Measurements from ENCODE around the gene NME7.

Gene NME7

DNA sequence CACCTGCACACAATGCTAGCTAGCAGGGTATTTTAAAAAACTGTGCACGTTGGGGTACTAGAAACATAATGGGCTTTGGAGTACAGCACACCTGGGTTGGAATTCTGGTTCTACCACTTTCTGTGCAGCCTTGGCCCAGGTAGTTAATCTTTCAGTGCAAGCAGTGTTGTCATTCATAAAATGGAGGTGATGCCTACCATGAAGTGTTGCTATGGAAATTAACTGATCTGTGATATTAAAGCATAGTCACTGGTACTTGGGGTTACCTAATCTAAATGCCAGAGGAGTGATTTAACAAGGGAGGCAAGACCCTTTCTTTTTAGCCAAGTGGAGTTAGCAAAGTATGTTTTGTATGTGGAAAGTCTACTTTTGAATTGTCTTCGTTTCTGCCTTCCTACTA is 243.1 kb downstream of the NME7 start:
- H3K4me3 ChIP-seq = no peak overlapping the region
- no peak overlapping the region for H3K27ac ChIP-seq
- no peaks in the 10 kb centered on the region for H3K36me3 ChIP-seq (ENCODE audit: insufficient read depth, low read length)
- no peak overlapping the region for H3K9ac ChIP-seq (ENCODE audit: insufficient read length)
- no peaks in the 10 kb centered on the region for H3K9me3 ChIP-seq (ENCODE audit: low read depth, low read length)
- no peak for TF ChIP-seq FOXP2 (optimal IDR thresholded peaks at IDR 0.05; ENCODE audit: control extremely low read depth, extremely low read length, insufficient read depth)
- TF ChIP-seq EZH2 (IDR thresholded peaks at IDR 0.05) = no peak
- no peak for TF ChIP-seq POLR2AphosphoS5 (IDR thresholded peaks at IDR 0.05; ENCODE audit: borderline replicate concordance, low read depth, low read length)
- DNase-seq (ENCODE audit: low read depth, low spot score) = no peak

DNA sequence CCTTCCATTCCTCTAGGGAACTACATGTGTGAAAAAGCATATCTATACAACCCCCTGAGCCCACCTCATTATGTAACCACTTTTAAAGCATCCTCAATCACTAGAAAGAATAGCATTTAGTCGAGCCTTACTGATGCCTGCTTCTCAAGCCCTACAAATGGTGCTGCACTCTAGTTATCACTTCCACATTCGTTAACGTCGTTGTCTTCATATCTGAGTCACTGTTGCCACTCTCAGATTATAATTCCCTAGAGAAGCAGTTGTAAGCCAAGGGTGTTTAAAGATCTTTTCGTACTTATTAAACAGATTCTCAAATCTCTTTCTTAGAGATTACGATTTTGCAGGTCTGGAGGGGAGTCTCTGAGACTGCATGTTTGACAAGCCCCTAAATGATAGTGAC is 244.6 kb downstream of the NME7 start:
- H3K4me3 ChIP-seq = no peak overlapping the region
- H3K27ac ChIP-seq = no peak overlapping the region
- no peaks in the 10 kb centered on the region for H3K36me3 ChIP-seq (ENCODE audit: insufficient read depth, low read length)

DNA sequence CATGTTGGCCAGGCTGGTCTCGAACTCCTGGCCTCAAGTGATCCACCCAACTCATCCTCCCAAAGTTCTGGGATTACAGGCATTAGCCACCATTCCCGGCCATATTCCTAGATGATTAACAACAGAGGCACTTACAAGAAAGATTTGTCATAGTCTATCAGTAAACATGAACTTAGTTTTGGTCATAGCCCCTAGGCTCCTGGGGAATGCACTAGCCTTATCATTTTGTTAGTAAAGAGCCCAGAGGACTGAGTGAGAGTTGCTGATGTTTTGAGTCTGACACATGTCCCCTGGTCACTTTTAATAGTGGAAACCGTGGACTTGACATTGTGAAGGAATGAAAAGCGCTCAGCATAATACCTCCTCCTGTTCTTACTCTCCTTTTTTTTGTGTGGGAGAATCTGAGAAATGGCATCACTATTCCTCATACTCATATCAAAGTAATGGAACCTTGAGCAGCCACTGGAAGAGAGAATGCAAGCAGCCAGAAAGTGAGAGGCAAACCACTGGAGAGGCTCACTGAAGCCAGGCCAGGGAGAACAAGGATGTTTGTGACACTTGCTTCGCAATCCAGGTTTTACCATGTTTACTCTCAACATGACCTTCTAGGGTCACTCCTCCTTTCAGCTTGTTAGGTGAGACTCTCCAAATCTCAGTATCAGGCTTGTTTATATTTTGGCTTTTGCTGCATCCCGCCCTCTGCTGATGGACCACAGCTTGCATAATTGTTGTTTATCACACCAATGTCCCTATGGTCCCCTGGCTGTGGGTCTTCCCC is 246.3 kb downstream of the NME7 start:
- DNase-seq (ENCODE audit: low read depth, low spot score) = no peak
- Histone ChIP-seq H3K9me3 (ENCODE audit: low read depth, low read length) (no peaks in the 10 kb centered on the region), H3K36me3 (ENCODE audit: insufficient read depth, low read length) (no peaks in the 10 kb centered on the region), H3K4me3 (no peak overlapping the region), H3K9ac (ENCODE audit: insufficient read length) (no peak overlapping the region), H3K27ac (no peak overlapping the region)
- TF ChIP-seq POLR2AphosphoS5 (IDR thresholded peaks at IDR 0.05; ENCODE audit: borderline replicate concordance, low read depth, low read length) (no peak), EZH2 (IDR thresholded peaks at IDR 0.05) (no peak)

More for the DNA sequence above, 244.6 kb downstream of the NME7 start:
- no peak overlapping the region for H3K9ac ChIP-seq (ENCODE audit: insufficient read length)
- TF ChIP-seq POLR2AphosphoS5 (IDR thresholded peaks at IDR 0.05; ENCODE audit: borderline replicate concordance, low read depth, low read length) = no peak
- TF ChIP-seq EZH2 (IDR thresholded peaks at IDR 0.05) = no peak
- no peak for TF ChIP-seq FOXP2 (optimal IDR thresholded peaks at IDR 0.05; ENCODE audit: control extremely low read depth, extremely low read length, insufficient read depth)
- no peak for DNase-seq (ENCODE audit: low read depth, low spot score)
- H3K9me3 ChIP-seq (ENCODE audit: low read depth, low read length) = no peaks in the 10 kb centered on the region

- Histone ChIP-seq H3K27ac (no peak overlapping the region), H3K9ac (ENCODE audit: insufficient read length) (no peak overlapping the region), H3K4me3 (no peak overlapping the region), H3K9me3 (ENCODE audit: low read depth, low read length) (no peaks in the 10 kb centered on the region), H3K36me3 (ENCODE audit: insufficient read depth, low read length) (no peaks in the 10 kb centered on the region)
- DNase-seq (ENCODE audit: low read depth, low spot score) = no peak
- no peak for TF ChIP-seq EZH2 (IDR thresholded peaks at IDR 0.05)
- no peak for TF ChIP-seq POLR2AphosphoS5 (IDR thresholded peaks at IDR 0.05; ENCODE audit: borderline replicate concordance, low read depth, low read length)
- TF ChIP-seq FOXP2 (optimal IDR thresholded peaks at IDR 0.05; ENCODE audit: control extremely low read depth, extremely low read length, insufficient read depth) = no peak
Observed at GRCh38 chr1:169120066-169120465, 247.5 kb downstream of the NME7 start.

DNA sequence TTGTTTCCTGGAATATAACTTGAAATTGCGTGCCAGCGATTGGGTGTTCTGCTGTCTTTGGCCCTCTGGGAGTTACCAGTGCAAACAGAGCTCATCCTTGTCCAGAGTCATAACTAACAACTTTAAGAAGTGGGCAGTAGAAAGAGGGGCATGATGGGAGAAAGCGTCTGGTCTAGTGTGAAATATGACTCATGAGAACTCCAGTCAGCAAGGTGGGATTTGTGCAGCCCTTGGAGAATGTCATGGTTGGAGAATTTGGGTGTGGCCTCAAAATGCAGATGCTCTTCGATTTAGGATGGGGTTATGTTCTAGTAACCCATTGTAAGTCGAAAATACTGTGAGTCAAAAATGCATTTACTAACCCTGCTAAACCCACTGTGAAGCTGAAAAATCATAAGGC is 248.2 kb downstream of the NME7 start:
- TF ChIP-seq EZH2 (IDR thresholded peaks at IDR 0.05) (no peak), POLR2AphosphoS5 (IDR thresholded peaks at IDR 0.05; ENCODE audit: borderline replicate concordance, low read depth, low read length) (no peak), FOXP2 (optimal IDR thresholded peaks at IDR 0.05; ENCODE audit: control extremely low read depth, extremely low read length, insufficient read depth) (no peak)
- Histone ChIP-seq H3K9me3 (ENCODE audit: low read depth, low read length) (no peaks in the 10 kb centered on the region), H3K36me3 (ENCODE audit: insufficient read depth, low read length) (no peaks in the 10 kb centered on the region), H3K27ac (no peak overlapping the region), H3K4me3 (no peak overlapping the region), H3K9ac (ENCODE audit: insufficient read length) (no peak overlapping the region)
- DNase-seq (ENCODE audit: low read depth, low spot score) = no peak

- Histone ChIP-seq H3K9ac (ENCODE audit: insufficient read length) (no peak overlapping the region), H3K27ac (no peak overlapping the region), H3K4me3 (no peak overlapping the region), H3K36me3 (ENCODE audit: insufficient read depth, low read length) (no peaks in the 10 kb centered on the region), H3K9me3 (ENCODE audit: low read depth, low read length) (no peaks in the 10 kb centered on the region)
- TF ChIP-seq EZH2 (IDR thresholded peaks at IDR 0.05) = no peak
- no peak for TF ChIP-seq POLR2AphosphoS5 (IDR thresholded peaks at IDR 0.05; ENCODE audit: borderline replicate concordance, low read depth, low read length)
- TF ChIP-seq FOXP2 (optimal IDR thresholded peaks at IDR 0.05; ENCODE audit: control extremely low read depth, extremely low read length, insufficient read depth) = no peak
- DNase-seq (ENCODE audit: low read depth, low spot score) = no peak
Observed at GRCh38 chr1:169118227-169118626, 249.4 kb downstream of the NME7 start.

GRCh38 chr1:169117599-169117998 is 250.0 kb downstream of the NME7 start:
- H3K27ac ChIP-seq = no peak overlapping the region
- no peak for TF ChIP-seq POLR2AphosphoS5 (IDR thresholded peaks at IDR 0.05; ENCODE audit: borderline replicate concordance, low read depth, low read length)
- no peak for TF ChIP-seq FOXP2 (optimal IDR thresholded peaks at IDR 0.05; ENCODE audit: control extremely low read depth, extremely low read length, insufficient read depth)
- no peak for TF ChIP-seq EZH2 (IDR thresholded peaks at IDR 0.05)
- no peak overlapping the region for H3K4me3 ChIP-seq
- DNase-seq (ENCODE audit: low read depth, low spot score) = no peak
- no peak overlapping the region for H3K9ac ChIP-seq (ENCODE audit: insufficient read length)
- no peaks in the 10 kb centered on the region for H3K36me3 ChIP-seq (ENCODE audit: insufficient read depth, low read length)
- H3K9me3 ChIP-seq (ENCODE audit: low read depth, low read length) = no peaks in the 10 kb centered on the region

DNA sequence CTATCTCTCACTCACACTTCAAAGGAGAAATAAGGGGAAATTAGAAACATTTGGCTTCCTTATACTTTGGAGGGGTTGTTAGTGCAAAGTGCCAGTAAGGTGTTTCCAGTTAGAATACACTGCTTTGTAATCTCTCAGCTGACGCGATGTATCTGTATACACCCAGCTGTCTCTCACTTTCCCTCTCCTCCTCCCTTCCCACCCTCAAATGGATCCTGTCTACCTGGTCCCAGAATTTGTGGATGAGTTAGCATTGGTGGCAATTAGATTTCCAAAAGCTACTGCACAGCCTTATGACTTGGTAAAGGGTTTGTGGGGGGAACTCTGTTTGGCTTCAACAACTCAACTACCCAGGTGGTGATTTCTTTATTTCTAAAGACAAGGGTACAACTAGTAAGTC is 250.6 kb downstream of the NME7 start:
- Histone ChIP-seq H3K27ac (no peak overlapping the region), H3K4me3 (no peak overlapping the region), H3K9me3 (ENCODE audit: low read depth, low read length) (no peaks in the 10 kb centered on the region), H3K9ac (ENCODE audit: insufficient read length) (no peak overlapping the region), H3K36me3 (ENCODE audit: insufficient read depth, low read length) (no peaks in the 10 kb centered on the region)
- TF ChIP-seq EZH2 (IDR thresholded peaks at IDR 0.05) (no peak), POLR2AphosphoS5 (IDR thresholded peaks at IDR 0.05; ENCODE audit: borderline replicate concordance, low read depth, low read length) (no peak), FOXP2 (optimal IDR thresholded peaks at IDR 0.05; ENCODE audit: control extremely low read depth, extremely low read length, insufficient read depth) (no peak)
- DNase-seq (ENCODE audit: low read depth, low spot score) = no peak
